Uterus (tissue), 2 donors: ENCODE data around the gene LDLR.

ENCODE experiments used
- POLR2A ChIP-seq, 2 donors: fragments of 450-650 bp; IDR thresholded peaks; one replicate each; pipeline ENCODE4 v1.6.1; 2016; ENCODE audit warnings: antibody characterized with exemption in 2 of 2, mild to moderate bottlenecking in 1 of 2, moderate library complexity in 1 of 2
- TF ChIP-seq, protein P1 (sequence below), 4 experiments: fragments of 200-600 bp in 2 of 4; fragments of 450-650 bp in 2 of 4; sonication (generic) in 2 of 4; IDR thresholded peaks; one replicate each; pipeline ENCODE4 v1.5.1; 2016 to 2019; ENCODE audit warnings: antibody characterized with exemption in 4 of 4, mild to moderate bottlenecking in 2 of 4, moderate library complexity in 1 of 4

DNA sequence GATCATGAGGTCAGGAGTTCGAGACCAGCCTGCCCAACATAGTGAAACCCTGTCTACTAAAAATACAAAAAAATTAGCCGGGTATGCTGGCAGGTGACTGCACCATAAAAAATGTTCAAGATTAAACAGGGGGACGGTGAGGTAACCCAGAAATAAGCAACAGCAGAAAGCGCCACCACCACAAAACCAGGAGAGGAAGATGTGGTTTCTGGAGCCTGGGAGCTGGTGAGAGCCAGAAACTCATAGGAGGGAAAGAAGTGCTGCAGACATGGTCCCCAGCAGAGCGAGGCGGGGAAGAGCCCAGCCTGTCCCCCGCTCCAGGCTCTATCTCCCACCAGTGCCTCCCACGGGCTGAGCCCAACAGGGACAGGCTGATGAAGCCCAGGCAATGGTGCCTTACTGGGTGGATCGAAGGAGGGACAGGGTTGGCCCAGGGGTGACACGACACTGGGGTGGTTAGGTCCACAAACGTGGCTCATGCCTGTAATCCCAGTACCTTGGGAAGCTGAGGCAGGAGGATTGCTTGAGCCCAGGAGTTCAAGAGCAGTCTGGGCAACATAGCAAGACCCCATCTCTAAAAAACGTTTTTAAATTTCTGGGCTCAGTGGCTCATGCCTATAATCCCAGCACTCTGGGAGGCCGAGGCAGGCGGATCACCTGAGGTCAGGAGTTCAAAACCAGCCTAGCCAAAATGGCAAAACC lies 47.3 kb downstream of the LDLR start:
- TF ChIP-seq, protein P1, sequence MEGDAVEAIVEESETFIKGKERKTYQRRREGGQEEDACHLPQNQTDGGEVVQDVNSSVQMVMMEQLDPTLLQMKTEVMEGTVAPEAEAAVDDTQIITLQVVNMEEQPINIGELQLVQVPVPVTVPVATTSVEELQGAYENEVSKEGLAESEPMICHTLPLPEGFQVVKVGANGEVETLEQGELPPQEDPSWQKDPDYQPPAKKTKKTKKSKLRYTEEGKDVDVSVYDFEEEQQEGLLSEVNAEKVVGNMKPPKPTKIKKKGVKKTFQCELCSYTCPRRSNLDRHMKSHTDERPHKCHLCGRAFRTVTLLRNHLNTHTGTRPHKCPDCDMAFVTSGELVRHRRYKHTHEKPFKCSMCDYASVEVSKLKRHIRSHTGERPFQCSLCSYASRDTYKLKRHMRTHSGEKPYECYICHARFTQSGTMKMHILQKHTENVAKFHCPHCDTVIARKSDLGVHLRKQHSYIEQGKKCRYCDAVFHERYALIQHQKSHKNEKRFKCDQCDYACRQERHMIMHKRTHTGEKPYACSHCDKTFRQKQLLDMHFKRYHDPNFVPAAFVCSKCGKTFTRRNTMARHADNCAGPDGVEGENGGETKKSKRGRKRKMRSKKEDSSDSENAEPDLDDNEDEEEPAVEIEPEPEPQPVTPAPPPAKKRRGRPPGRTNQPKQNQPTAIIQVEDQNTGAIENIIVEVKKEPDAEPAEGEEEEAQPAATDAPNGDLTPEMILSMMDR (IDR thresholded peaks at IDR 0.05) = no peak
- no peak for TF ChIP-seq POLR2A (IDR thresholded peaks at IDR 0.05)
